ENCODE data around the gene LSP1.

The LSP1 gene

GRCh38 chr11:1825785-1826451, 27.0 kb upstream of the LSP1 start:
- no peak for DNase-seq

- DNase-seq = no peak
Measured at GRCh38 chr11:1826552-1827094, 26.3 kb upstream of the LSP1 start.

- DNase-seq = peak; percentile 80
Measured at GRCh38 chr11:1827095-1827813, 25.6 kb upstream of the LSP1 start.

GRCh38 chr11:1827931-1828330, 25.0 kb upstream of the LSP1 start:
- DNase-seq = no peak

GRCh38 chr11:1828542-1828941, 24.3 kb upstream of the LSP1 start:
- DNase-seq = no peak

GRCh38 chr11:1829039-1829820, 23.7 kb upstream of the LSP1 start:
- no peak for DNase-seq

- no peak for DNase-seq
Measured at GRCh38 chr11:1830004-1830321, 22.9 kb upstream of the LSP1 start.

- no peak for DNase-seq
Measured at GRCh38 chr11:1830322-1831223, 22.3 kb upstream of the LSP1 start.

GRCh38 chr11:1831338-1832210, 21.3 kb upstream of the LSP1 start:
- no peak for DNase-seq

GRCh38 chr11:1832211-1832919, 20.5 kb upstream of the LSP1 start:
- no peak for DNase-seq

- DNase-seq = no peak
Measured at GRCh38 chr11:1832920-1833295, 20.0 kb upstream of the LSP1 start.

GRCh38 chr11:1834062-1834610, 18.7 kb upstream of the LSP1 start:
- DNase-seq = no peak

GRCh38 chr11:1834779-1835670, 17.9 kb upstream of the LSP1 start, which contains the start of gene SYT8:
SYT8 (plus strand) TSS chr11:1834990; CDS start chr11:1835106, 116 bp downstream.
- no peak for DNase-seq

- DNase-seq = no peak
Measured at GRCh38 chr11:1835671-1836010, 17.2 kb upstream of the LSP1 start.

GRCh38 chr11:1836011-1836945, 16.6 kb upstream of the LSP1 start:
- DNase-seq = no peak

GRCh38 chr11:1837171-1838076, 15.5 kb upstream of the LSP1 start:
- no peak for DNase-seq

GRCh38 chr11:1838077-1838425, 14.8 kb upstream of the LSP1 start:
- no peak for DNase-seq

Data from NCI-H1048 (cell line).